ENCODE results near the gene ADAMTS13.

ADAMTS13 gene

DNA sequence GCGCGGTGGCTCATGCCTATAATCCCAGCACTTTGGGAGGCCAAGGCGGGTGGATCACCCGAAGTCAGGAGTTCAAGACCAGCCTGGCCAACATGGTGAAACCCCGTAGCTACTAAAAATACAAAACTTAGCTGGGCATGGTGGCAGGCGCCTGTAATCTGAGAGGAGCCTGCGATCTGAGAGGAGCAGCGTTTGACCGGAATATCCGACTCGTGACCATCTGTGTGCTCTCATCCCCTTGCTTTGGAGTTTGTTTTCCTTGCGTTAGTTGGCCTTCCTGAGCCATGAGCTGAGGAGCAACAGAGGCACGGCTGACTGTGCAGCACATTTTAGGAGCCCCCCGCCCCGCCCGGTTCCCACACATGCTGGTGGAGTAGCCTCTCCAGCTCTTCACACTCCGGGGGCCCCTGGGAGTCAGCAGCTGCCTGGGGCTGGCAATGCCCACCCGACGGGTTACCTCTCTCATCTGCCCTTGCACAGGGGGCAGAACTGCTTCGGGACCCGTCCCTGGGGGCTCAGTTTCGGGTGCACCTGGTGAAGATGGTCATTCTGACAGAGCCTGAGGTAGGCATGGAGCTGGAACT lies 3.0 kb downstream of the ADAMTS13 start:
- DNase-seq (ENCODE audit: low read depth) = no peak
- H3K4me3 ChIP-seq (ENCODE audit: control insufficient read depth, low read depth, low read length) = no peak overlapping the region
- TF ChIP-seq CTCF (IDR thresholded peaks at IDR 0.05; ENCODE audit: control insufficient read depth, insufficient read depth, low read depth, low read length, missing control alignments) = no peak

- no peak for TF ChIP-seq CTCF (IDR thresholded peaks at IDR 0.05; ENCODE audit: control insufficient read depth, insufficient read depth, low read depth, low read length, missing control alignments)
- DNase-seq (ENCODE audit: low read depth) = no peak
- H3K4me3 ChIP-seq (ENCODE audit: control insufficient read depth, low read depth, low read length) = no peak overlapping the region
These were observed 3.8 kb downstream of the ADAMTS13 start for GRCh38 chr9:133426011-133426410.

- no peak for DNase-seq (ENCODE audit: low read depth)
- TF ChIP-seq CTCF (IDR thresholded peaks at IDR 0.05; ENCODE audit: control insufficient read depth, insufficient read depth, low read depth, low read length, missing control alignments) = no peak
- no peak overlapping the region for H3K4me3 ChIP-seq (ENCODE audit: control insufficient read depth, low read depth, low read length)
These were observed 5.6 kb downstream of the ADAMTS13 start for GRCh38 chr9:133427658-133428348.

DNA sequence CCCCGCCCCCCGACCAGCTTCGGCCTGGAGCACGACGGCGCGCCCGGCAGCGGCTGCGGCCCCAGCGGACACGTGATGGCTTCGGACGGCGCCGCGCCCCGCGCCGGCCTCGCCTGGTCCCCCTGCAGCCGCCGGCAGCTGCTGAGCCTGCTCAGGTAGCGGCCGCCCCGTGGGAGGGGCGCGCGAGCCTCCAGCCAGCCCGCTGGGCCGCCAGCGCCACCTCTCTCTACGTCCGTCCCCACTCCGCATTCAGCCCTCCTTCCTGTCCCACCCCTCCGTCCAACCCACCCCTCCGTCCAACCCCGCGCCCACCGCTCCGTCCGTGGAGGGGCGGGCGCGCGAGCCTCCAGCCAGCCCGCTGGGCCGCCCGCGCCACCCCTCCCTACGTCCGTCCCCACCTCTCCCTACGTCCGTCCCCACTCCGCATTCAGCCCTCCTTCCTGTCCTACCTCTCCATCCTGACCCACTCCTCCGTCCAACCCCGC lies 6.5 kb downstream of the ADAMTS13 start:
- TF ChIP-seq CTCF (IDR thresholded peaks at IDR 0.05; ENCODE audit: control insufficient read depth, insufficient read depth, low read depth, low read length, missing control alignments) = no peak
- no peak overlapping the region for H3K4me3 ChIP-seq (ENCODE audit: control insufficient read depth, low read depth, low read length)
- DNase-seq (ENCODE audit: low read depth) = no peak

- H3K4me3 ChIP-seq (ENCODE audit: control insufficient read depth, low read depth, low read length) = no peak overlapping the region
- no peak for TF ChIP-seq CTCF (IDR thresholded peaks at IDR 0.05; ENCODE audit: control insufficient read depth, insufficient read depth, low read depth, low read length, missing control alignments)
These were observed 7.0 kb downstream of the ADAMTS13 start for GRCh38 chr9:133429214-133429613.

GRCh38 chr9:133429641-133430161 lies 7.5 kb downstream of the ADAMTS13 start:
- no peak overlapping the region for H3K4me3 ChIP-seq (ENCODE audit: control insufficient read depth, low read depth, low read length)
- peak; percentile 45 for TF ChIP-seq CTCF (IDR thresholded peaks at IDR 0.05; ENCODE audit: control insufficient read depth, insufficient read depth, low read depth, low read length, missing control alignments)
- no peak for DNase-seq (ENCODE audit: low read depth)

More at GRCh38 chr9:133429214-133429613, 7.0 kb downstream of the ADAMTS13 start:
- no peak for DNase-seq (ENCODE audit: low read depth)
